HepG2 (cell line): ENCODE data around the gene TM7SF3. TPM values are rescaled to one million over a fixed set of nuclear protein-coding genes. Genes with fewer than 3 reads are reported as not detected.

Experiments used
- AKAP8 ChIP-seq: sonication (generic); formaldehyde crosslinking; IDR thresholded peaks from 2 replicates; pipeline ENCODE4 v1.5.1; 2020; ENCODE audit warnings: mild to moderate bottlenecking, missing genetic modification reagents
- CERS6 ChIP-seq: sonication (generic); formaldehyde crosslinking; IDR thresholded peaks from 2 replicates; pipeline ENCODE4 v1.5.0; 2020; ENCODE audit warnings: missing genetic modification reagents
- GTF3A ChIP-seq: sonication (generic); formaldehyde crosslinking; conservative IDR thresholded peaks from 2 replicates; pipeline ENCODE4 v1.4.0; 2020; ENCODE audit warnings: mild to moderate bottlenecking, missing genetic modification reagents
- KLF15 ChIP-seq: sonication (generic); formaldehyde crosslinking; IDR thresholded peaks from 2 replicates; pipeline ENCODE4 v1.8.1; 2023; ENCODE audit warnings: borderline replicate concordance, mild to moderate bottlenecking, inconsistent platforms, missing genetic modification reagents, mixed read lengths
- MNT ChIP-seq: fragments of 450-650 bp; IDR thresholded peaks from 2 replicates; pipeline ENCODE4 v1.6.1; 2016
- MTA1 ChIP-seq: sonication (generic); formaldehyde crosslinking; IDR thresholded peaks from 2 replicates; pipeline ENCODE4 v1.4.0; 2020; ENCODE audit warnings: missing genetic modification reagents, mild to moderate bottlenecking, borderline replicate concordance
- MXD4 ChIP-seq: IDR thresholded peaks from 2 replicates; pipeline ENCODE4 v1.6.1; 2016; ENCODE audit warnings: mild to moderate bottlenecking, missing biosample characterization, missing genetic modification reagents
- NCOA2 ChIP-seq: sonication (generic); formaldehyde crosslinking; IDR thresholded peaks from 2 replicates; pipeline ENCODE4 v1.8.0; 2022; ENCODE audit warnings: inconsistent platforms
- SMYD3 ChIP-seq: sonication (generic); formaldehyde crosslinking; IDR thresholded peaks from 2 replicates; pipeline ENCODE4 v1.8.1; 2023; ENCODE audit warnings: mild to moderate bottlenecking, missing genetic modification reagents
- TSC22D2 ChIP-seq: sonication (generic); formaldehyde crosslinking; IDR thresholded peaks from 2 replicates; pipeline ENCODE4 v1.5.1; 2020; ENCODE audit warnings: missing genetic modification reagents, mild to moderate bottlenecking, borderline replicate concordance
- ZBTB4 ChIP-seq: sonication (generic); formaldehyde crosslinking; IDR thresholded peaks from 2 replicates; pipeline ENCODE4 v1.4.0; 2020; ENCODE audit warnings: missing genetic modification reagents, mild to moderate bottlenecking, borderline replicate concordance
- ZNF12 ChIP-seq: sonication (generic); formaldehyde crosslinking; IDR thresholded peaks from 2 replicates; pipeline ENCODE4 v1.5.0; 2020; ENCODE audit warnings: missing genetic modification reagents
- ZNF512B ChIP-seq: sonication (generic); formaldehyde crosslinking; IDR thresholded peaks from 2 replicates; pipeline ENCODE4 v1.5.1; 2020; ENCODE audit warnings: missing genetic modification reagents, mild to moderate bottlenecking, borderline replicate concordance
- ZNF558 ChIP-seq: sonication (generic); formaldehyde crosslinking; IDR thresholded peaks from 2 replicates; pipeline ENCODE4 v1.9.0; 2022; ENCODE audit warnings: mild to moderate bottlenecking, missing genetic modification reagents, borderline replicate concordance
- ZNF562 ChIP-seq: sonication (generic); formaldehyde crosslinking; IDR thresholded peaks from 2 replicates; pipeline ENCODE4 v1.8.0; 2022; ENCODE audit warnings: missing genetic modification reagents, borderline replicate concordance
- ZNF574 ChIP-seq: sonication (generic); formaldehyde crosslinking; IDR thresholded peaks from 2 replicates; pipeline ENCODE4 v1.4.0; 2020; ENCODE audit warnings: missing genetic modification reagents
- polyA plus RNA-seq, 8 experiments: library from polyadenylated mRNA; depleted of rRNA in 3 of 8; stranded (reverse) in 7 of 8; unstranded in 1 of 8; fragments of >200 nt; fragmentation: Illumina TruSeq in 4 of 8; extraction: Trizol in 4 of 8; gene quantifications; 2 replicates each; pipeline versions ENCODE4 v1.2.1 to v1.2.3, GENCODE V29; 2011 to 2016; ENCODE audit warnings: low read depth in 4 of 8, missing spikeins in 1 of 8, mixed read lengths in 1 of 8; ENCODE audit not compliant: insufficient read depth in 1 of 8
- total RNA-seq, 5 experiments: library from RNA; depleted of rRNA; stranded (reverse); fragments of >200 nt; fragmentation: Illumina TruSeq; extraction: Trizol; gene quantifications; 2 replicates each; pipeline ENCODE4 v1.2.3, GENCODE V29; 2016; ENCODE audit warnings: low read depth in 1 of 5

The TM7SF3 gene
- total and polyA plus RNA-seq, 2 of the 13 experiments (the other 11 are each of a cell fraction or from before 2014, with no cell fraction given) = 116 to 142 TPM

- peak; percentile 28; the same call in 1 of the 2 replicates for TF ChIP-seq MNT
- TF ChIP-seq GTF3A (CRISPR knock-in tag) = no peak
- TF ChIP-seq MTA1 (CRISPR knock-in tag) = no peak
- TF ChIP-seq ZNF574 (CRISPR knock-in tag) = peak; percentile 28
- TF ChIP-seq ZNF558 (CRISPR knock-in tag) = no peak
- no peak for TF ChIP-seq ZNF512B (CRISPR knock-in tag)
- no peak for TF ChIP-seq NCOA2 (CRISPR knock-in tag)
- no peak for TF ChIP-seq ZNF562 (CRISPR knock-in tag)
- no peak for TF ChIP-seq TSC22D2 (CRISPR knock-in tag)
- TF ChIP-seq MXD4 = peak; percentile 29; the same call in 1 of the 2 replicates
- TF ChIP-seq ZBTB4 (CRISPR knock-in tag) = no peak
- TF ChIP-seq ZNF12 = 0 out of 2 replicates have a peak, but pooled peaks have one; percentile 17
- peak; percentile 84; the same call in 1 of the 2 replicates for TF ChIP-seq KLF15 (CRISPR knock-in tag)
- no peak for TF ChIP-seq AKAP8 (CRISPR knock-in tag)
- no peak for TF ChIP-seq CERS6 (CRISPR knock-in tag)
- TF ChIP-seq SMYD3 = no peak
Observed at GRCh38 chr12:26937863-26938700, 76.1 kb downstream of the TM7SF3 start, which contains the start of the genes FGFR1OP2 and INTS13 (continued).
